ENCODE results near the gene EXPH5.

EXPH5 gene

DNA sequence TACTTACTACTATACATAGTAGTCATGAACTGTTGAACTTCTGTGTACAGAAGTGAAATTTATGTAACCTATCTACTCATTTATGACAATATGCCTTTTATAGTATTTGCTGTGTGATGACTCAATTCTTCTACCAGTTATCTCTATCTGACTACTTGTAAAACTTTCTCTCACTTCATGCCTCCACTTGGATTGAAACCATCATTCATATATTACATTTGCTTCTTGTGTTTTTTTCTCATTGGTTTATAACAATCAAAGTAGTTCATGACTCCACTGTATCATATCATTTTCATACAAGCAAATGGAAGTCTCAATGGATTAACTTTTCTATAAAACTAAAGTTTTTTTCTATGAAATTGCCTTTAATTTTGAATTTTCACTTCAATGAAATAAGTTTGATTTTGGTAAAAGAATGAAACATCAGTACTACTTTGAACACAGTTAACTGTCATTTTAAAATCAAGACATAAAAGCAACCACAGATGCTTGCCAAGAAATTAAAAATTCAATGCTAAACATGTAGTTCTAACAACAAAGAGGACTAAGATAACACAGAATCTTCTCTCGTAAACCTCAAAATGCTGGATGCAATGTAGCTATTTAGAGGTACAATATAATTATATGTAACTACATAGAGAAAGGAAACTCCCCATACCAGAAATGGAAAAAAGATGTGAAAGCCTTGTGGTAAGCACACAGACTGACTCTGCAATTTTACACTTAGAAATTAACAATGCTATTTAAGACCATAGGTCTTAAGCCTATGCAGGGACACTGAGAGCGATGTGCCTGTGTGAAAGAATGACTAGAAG lies 27.6 kb upstream of the EXPH5 start:
- TF ChIP-seq ZNF565 (CRISPR knock-in tag; conservative IDR thresholded peaks at IDR 0.05; ENCODE audit: low read depth) (no peak), RARB (CRISPR knock-in tag; IDR thresholded peaks at IDR 0.05) (no peak), ZFP3 (CRISPR knock-in tag; IDR thresholded peaks at IDR 0.05) (no peak), ZNF8 (CRISPR knock-in tag; IDR thresholded peaks at IDR 0.05) (no peak), TCF4 (CRISPR knock-in tag; IDR thresholded peaks at IDR 0.05; ENCODE audit: borderline replicate concordance) (no peak), PPARA (CRISPR knock-in tag; IDR thresholded peaks at IDR 0.05; ENCODE audit: borderline replicate concordance) (no peak), ZC3H10 (CRISPR knock-in tag; IDR thresholded peaks at IDR 0.05) (no peak), BACH2 (CRISPR knock-in tag; IDR thresholded peaks at IDR 0.05; ENCODE audit: borderline replicate concordance) (no peak)
- TF ChIP-seq, protein P1, sequence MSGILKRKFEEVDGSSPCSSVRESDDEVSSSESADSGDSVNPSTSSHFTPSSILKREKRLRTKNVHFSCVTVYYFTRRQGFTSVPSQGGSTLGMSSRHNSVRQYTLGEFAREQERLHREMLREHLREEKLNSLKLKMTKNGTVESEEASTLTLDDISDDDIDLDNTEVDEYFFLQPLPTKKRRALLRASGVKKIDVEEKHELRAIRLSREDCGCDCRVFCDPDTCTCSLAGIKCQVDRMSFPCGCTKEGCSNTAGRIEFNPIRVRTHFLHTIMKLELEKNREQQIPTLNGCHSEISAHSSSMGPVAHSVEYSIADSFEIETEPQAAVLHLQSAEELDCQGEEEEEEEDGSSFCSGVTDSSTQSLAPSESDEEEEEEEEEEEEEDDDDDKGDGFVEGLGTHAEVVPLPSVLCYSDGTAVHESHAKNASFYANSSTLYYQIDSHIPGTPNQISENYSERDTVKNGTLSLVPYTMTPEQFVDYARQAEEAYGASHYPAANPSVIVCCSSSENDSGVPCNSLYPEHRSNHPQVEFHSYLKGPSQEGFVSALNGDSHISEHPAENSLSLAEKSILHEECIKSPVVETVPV (CRISPR knock-in tag; IDR thresholded peaks at IDR 0.05), result no peak
- TF ChIP-seq, protein P2, sequence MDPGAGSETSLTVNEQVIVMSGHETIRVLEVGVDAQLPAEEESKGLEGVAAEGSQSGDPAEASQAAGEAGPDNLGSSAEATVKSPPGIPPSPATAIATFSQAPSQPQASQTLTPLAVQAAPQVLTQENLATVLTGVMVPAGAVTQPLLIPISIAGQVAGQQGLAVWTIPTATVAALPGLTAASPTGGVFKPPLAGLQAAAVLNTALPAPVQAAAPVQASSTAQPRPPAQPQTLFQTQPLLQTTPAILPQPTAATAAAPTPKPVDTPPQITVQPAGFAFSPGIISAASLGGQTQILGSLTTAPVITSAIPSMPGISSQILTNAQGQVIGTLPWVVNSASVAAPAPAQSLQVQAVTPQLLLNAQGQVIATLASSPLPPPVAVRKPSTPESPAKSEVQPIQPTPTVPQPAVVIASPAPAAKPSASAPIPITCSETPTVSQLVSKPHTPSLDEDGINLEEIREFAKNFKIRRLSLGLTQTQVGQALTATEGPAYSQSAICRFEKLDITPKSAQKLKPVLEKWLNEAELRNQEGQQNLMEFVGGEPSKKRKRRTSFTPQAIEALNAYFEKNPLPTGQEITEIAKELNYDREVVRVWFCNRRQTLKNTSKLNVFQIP (CRISPR knock-in tag; IDR thresholded peaks at IDR 0.05; ENCODE audit: borderline replicate concordance, low read depth), result no peak
- no peak for ATAC-seq

DNA sequence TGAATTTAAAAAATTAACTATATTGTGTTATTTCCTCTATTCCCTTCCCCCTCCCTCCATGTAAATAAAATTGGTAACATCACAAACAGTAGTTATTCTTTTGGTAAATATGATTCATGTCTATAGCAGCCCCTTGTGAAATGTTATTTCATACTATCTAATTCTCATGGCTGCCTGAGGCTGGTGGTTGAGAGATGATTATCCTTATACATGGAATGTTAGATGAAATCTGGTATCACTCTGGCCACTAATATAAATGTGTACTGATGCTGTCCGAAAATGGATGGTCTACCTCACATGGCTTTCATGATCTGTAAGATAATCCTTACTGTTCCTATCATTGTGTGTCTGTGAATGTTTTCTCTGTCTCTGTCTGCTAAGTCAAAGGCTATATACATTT lies 25.0 kb upstream of the EXPH5 start:
- TF ChIP-seq TCF4 (CRISPR knock-in tag; IDR thresholded peaks at IDR 0.05; ENCODE audit: borderline replicate concordance) (0 out of 2 replicates have a peak, but pooled peaks have one; percentile 32), ARNTL (CRISPR knock-in tag; IDR thresholded peaks at IDR 0.05; ENCODE audit: borderline replicate concordance, low read depth) (no peak), ZNF8 (CRISPR knock-in tag; IDR thresholded peaks at IDR 0.05) (no peak), ISL1 (CRISPR knock-in tag; IDR thresholded peaks at IDR 0.05) (no peak), SNAI2 (CRISPR knock-in tag; IDR thresholded peaks at IDR 0.05) (no peak), ZFP30 (CRISPR knock-in tag; IDR thresholded peaks at IDR 0.05) (no peak)
- TF ChIP-seq, protein P2 (CRISPR knock-in tag; IDR thresholded peaks at IDR 0.05; ENCODE audit: borderline replicate concordance, low read depth), result no peak
- TF ChIP-seq, protein P1 (CRISPR knock-in tag; IDR thresholded peaks at IDR 0.05), result no peak
- ATAC-seq, result no peak

DNA sequence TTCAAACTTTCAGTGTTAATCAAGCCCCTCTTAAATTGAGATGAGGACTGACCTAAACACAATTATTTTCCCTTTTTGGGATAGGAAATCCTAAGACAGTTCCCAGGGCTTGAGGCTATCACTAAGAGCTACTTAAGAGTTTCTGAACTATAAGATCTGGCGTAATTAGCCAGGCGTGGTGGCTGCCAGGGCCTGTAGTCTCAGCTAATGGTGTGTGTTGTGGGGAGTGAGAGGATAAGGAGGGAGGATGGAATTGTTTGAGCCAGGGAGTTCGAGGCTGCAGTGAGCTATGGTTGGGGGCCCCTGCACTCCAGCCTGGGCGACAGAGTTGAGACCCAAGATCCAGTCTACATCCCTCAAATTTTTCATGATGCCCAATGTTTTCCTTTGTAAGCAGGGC lies 23.5 kb upstream of the EXPH5 start:
- TF ChIP-seq BACH2 (CRISPR knock-in tag; IDR thresholded peaks at IDR 0.05; ENCODE audit: borderline replicate concordance) (no peak), GLIS3 (CRISPR knock-in tag; IDR thresholded peaks at IDR 0.05) (no peak)
- no peak for ATAC-seq

DNA sequence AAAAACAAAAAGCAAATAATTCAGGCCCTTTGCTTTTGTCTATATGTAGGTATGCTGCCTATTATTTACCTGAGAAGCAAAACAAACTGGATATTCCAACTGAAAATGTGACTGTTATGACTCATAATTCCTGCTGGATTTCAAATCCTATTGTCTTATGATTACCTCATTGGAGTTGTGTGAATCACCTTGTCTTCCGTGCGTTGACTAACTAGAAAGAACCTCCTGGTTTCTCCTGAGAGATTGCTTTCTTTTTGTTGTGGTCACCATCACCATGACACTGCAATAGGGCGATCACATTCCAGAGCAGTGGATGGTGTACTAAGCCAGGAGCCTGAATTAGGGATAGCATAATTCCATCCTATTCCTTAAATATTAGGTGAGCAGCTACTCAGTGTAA lies 23.0 kb upstream of the EXPH5 start:
- TF ChIP-seq, protein P3, sequence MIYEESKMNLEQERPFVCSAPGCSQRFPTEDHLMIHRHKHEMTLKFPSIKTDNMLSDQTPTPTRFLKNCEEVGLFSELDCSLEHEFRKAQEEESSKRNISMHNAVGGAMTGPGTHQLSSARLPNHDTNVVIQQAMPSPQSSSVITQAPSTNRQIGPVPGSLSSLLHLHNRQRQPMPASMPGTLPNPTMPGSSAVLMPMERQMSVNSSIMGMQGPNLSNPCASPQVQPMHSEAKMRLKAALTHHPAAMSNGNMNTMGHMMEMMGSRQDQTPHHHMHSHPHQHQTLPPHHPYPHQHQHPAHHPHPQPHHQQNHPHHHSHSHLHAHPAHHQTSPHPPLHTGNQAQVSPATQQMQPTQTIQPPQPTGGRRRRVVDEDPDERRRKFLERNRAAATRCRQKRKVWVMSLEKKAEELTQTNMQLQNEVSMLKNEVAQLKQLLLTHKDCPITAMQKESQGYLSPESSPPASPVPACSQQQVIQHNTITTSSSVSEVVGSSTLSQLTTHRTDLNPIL (CRISPR knock-in tag; IDR thresholded peaks at IDR 0.05; ENCODE audit: low read depth), result no peak
- TF ChIP-seq, protein P4, sequence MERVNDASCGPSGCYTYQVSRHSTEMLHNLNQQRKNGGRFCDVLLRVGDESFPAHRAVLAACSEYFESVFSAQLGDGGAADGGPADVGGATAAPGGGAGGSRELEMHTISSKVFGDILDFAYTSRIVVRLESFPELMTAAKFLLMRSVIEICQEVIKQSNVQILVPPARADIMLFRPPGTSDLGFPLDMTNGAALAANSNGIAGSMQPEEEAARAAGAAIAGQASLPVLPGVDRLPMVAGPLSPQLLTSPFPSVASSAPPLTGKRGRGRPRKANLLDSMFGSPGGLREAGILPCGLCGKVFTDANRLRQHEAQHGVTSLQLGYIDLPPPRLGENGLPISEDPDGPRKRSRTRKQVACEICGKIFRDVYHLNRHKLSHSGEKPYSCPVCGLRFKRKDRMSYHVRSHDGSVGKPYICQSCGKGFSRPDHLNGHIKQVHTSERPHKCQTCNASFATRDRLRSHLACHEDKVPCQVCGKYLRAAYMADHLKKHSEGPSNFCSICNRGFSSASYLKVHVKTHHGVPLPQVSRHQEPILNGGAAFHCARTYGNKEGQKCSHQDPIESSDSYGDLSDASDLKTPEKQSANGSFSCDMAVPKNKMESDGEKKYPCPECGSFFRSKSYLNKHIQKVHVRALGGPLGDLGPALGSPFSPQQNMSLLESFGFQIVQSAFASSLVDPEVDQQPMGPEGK (CRISPR knock-in tag; IDR thresholded peaks at IDR 0.05; ENCODE audit: borderline replicate concordance), result no peak
- TF ChIP-seq ARNTL (CRISPR knock-in tag; IDR thresholded peaks at IDR 0.05; ENCODE audit: borderline replicate concordance, low read depth) (no peak), GLIS3 (CRISPR knock-in tag; IDR thresholded peaks at IDR 0.05) (no peak), BACH2 (CRISPR knock-in tag; IDR thresholded peaks at IDR 0.05; ENCODE audit: borderline replicate concordance) (no peak), CSDC2 (CRISPR knock-in tag; IDR thresholded peaks at IDR 0.05) (no peak)
- peak; percentile 86 for ATAC-seq
